HCT116 (cell line): ENCODE measurements around the gene SPATA2L. TPM values are rescaled to one million over a fixed set of nuclear protein-coding genes. Genes with fewer than 3 reads are reported as not detected.

Experiments
- ATAC-seq: fragments of 200-7000 bp; cut with Tn5 transposase; 2 replicates; pipeline ENCODE4 v1.9.1; 2020; ENCODE audit warnings: mild to moderate bottlenecking, moderate library complexity
- BruUV-seq: library from RNA; stranded (reverse); fragments of 400-500 nt; replicated peaks from 2 replicates; lab custom pipeline; 2021; lab: Mats Ljungman, UMichigan
- CTCF ChIA-PET: fragments of 300-600 bp; sonication (Branson Sonifier 250); formaldehyde crosslinking; loops from one replicate; lab custom pipeline; 2021; ENCODE audit warnings: antibody characterized with exemption; lab: Charles Lee
- POLR2A ChIA-PET: fragments of 300-600, 350-600 bp; sonication (Branson Sonifier 250); formaldehyde crosslinking; loops from one replicate; lab custom pipeline; 2021; ENCODE audit warnings: antibody characterized with exemption; lab: Charles Lee
- RAD21 ChIA-PET, 2 experiments: fragments of 300-600 bp; sonication (Branson Sonifier 250); formaldehyde crosslinking; loops; one replicate each; lab custom pipeline; 2023; ENCODE audit warnings: low total read pairs in 2 of 2; ENCODE audit not compliant: uncharacterized antibody in 2 of 2, unreplicated experiment in 2 of 2, low non-redundant PET in 1 of 2; lab: Charles Lee
- DNase-seq: peaks from one replicate; pipeline ENCODE4 v3.0.0-alpha.2; 2010; ENCODE audit warnings: low read depth, low spot score
- H2AFZ ChIP-seq: fragments of 200-600 bp; shearing (Covaris generic), sonication (generic); 2 replicates; pipeline ENCODE4 v1.6.1; 2017; ENCODE audit warnings: low read depth, mixed run types, mixed read lengths, antibody characterized with exemption, low read length; ENCODE audit not compliant: poor library complexity, severe bottlenecking
- H3K27ac ChIP-seq: 2 replicates; pipeline ENCODE4 v1.5.1; 2012; ENCODE audit warnings: low read depth, low read length
- H3K27me3 ChIP-seq: fragments of 200-600 bp; sonication (generic); 2 replicates; pipeline ENCODE4 v1.6.1; 2016; ENCODE audit warnings: mixed run types, low read length, mixed read lengths; ENCODE audit not compliant: insufficient read depth
- H3K36me3 ChIP-seq, 2 experiments: fragments of 200-500 bp in 1 of 2; fragments of 200-600 bp in 1 of 2; sonication (Bioruptor generic) in 1 of 2; sonication (generic) in 1 of 2; 2 replicates each; pipeline versions ENCODE4 v1.5.1 to v1.6.1; 2014 to 2016; ENCODE audit warnings: low read length in 2 of 2, inconsistent platforms in 1 of 2, mixed read lengths in 1 of 2, mixed run types in 1 of 2; ENCODE audit not compliant: insufficient read depth in 2 of 2, control insufficient read depth in 1 of 2
- H3K4me1 ChIP-seq, 2 experiments: fragments of 200-600 bp in 1 of 2; sonication (generic) in 1 of 2; 2 replicates each; pipeline versions ENCODE4 v1.5.1 to v1.6.1; 2012 to 2017; ENCODE audit warnings: low read length in 2 of 2, inconsistent platforms in 1 of 2, mild to moderate bottlenecking in 1 of 2, mixed read lengths in 1 of 2, mixed run types in 1 of 2, moderate library complexity in 1 of 2; ENCODE audit not compliant: insufficient read depth in 2 of 2, control insufficient read depth in 1 of 2
- H3K4me2 ChIP-seq: fragments of 200-600 bp; sonication (generic); 2 replicates; pipeline ENCODE4 v1.6.1; 2017; ENCODE audit warnings: mixed run types, low read length, mixed read lengths
- H3K4me3 ChIP-seq, 2 experiments: fragments of 200-600 bp in 1 of 2; sonication (generic) in 1 of 2; replicated peaks in 1 of 2; 2 replicates each; pipeline ENCODE4 v1.5.1; 2011 to 2016; ENCODE audit warnings: low read length in 2 of 2, control low read depth in 1 of 2, low read depth in 1 of 2, mild to moderate bottlenecking in 1 of 2, mixed read lengths in 1 of 2, mixed run types in 1 of 2
- H3K79me2 ChIP-seq: fragments of 200-600 bp; sonication (generic); 2 replicates; pipeline ENCODE4 v1.6.1; 2017; ENCODE audit warnings: mild to moderate bottlenecking, mixed run types, low read length, moderate library complexity, mixed read lengths; ENCODE audit not compliant: insufficient read depth
- H3K9ac ChIP-seq: fragments of 200-600 bp; sonication (generic); 2 replicates; pipeline ENCODE4 v1.6.1; 2016; ENCODE audit warnings: low read length, mixed read lengths
- H3K9me2 ChIP-seq: fragments of 200-600 bp; sonication (generic), shearing (Covaris generic); 2 replicates; pipeline ENCODE4 v1.6.1; 2017; ENCODE audit warnings: mixed run types, mild to moderate bottlenecking, moderate library complexity; ENCODE audit not compliant: insufficient read depth
- H3K9me3 ChIP-seq, 2 experiments: fragments of 200-500 bp in 1 of 2; fragments of 200-600 bp in 1 of 2; sonication (Bioruptor generic) in 1 of 2; sonication (generic) in 1 of 2; 2 replicates each; pipeline ENCODE4 v1.6.1; 2014 to 2017; ENCODE audit warnings: low read length in 2 of 2, mixed read lengths in 2 of 2, inconsistent platforms in 1 of 2, low read depth in 1 of 2, mild to moderate bottlenecking in 1 of 2, mixed run types in 1 of 2, moderate library complexity in 1 of 2; ENCODE audit not compliant: control insufficient read depth in 1 of 2, insufficient read depth in 1 of 2
- H4K20me1 ChIP-seq: fragments of 200-600 bp; sonication (generic), shearing (Covaris generic); 2 replicates; pipeline ENCODE4 v1.6.1; 2017; ENCODE audit warnings: mixed run types, mild to moderate bottlenecking, moderate library complexity; ENCODE audit not compliant: insufficient read depth
- POLR2A ChIP-seq: IDR thresholded peaks from 2 replicates; pipeline ENCODE4 v1.7.0; 2011; ENCODE audit warnings: borderline replicate concordance; ENCODE audit not compliant: insufficient read depth, insufficient read length; ENCODE audit errors: extremely low read depth
- REST ChIP-seq: IDR thresholded peaks from 2 replicates; pipeline ENCODE4 v1.6.1; 2012; ENCODE audit warnings: low read depth
- YY1 ChIP-seq: IDR thresholded peaks from 2 replicates; pipeline ENCODE4 v1.6.1; 2011; ENCODE audit warnings: low read length, low read depth, moderate library complexity, mild to moderate bottlenecking; ENCODE audit not compliant: insufficient replicate concordance; ENCODE audit errors: extremely low read depth
- intact Hi-C: fragments of 100-400 bp; cut with micrococcal nuclease; formaldehyde crosslinking; loops from 2 replicates; pipeline ENCODE4 v1.10.0; 2022
- total RNA-seq: library from RNA; stranded (reverse); gene quantifications from one replicate; pipeline ENCODE4 v1.2.1, GENCODE V29; 2021; ENCODE audit not compliant: unreplicated experiment

Gene SPATA2L
- total RNA-seq, 1 experiment from 2014 or later: 50.5 TPM

GRCh38 chr16:89687092-89687940, 14.2 kb downstream of the SPATA2L start:
- peaks cover 17 to 54% of the 10 kb centered on the region in 2 experiments; a peak in 3 of 4 replicates for H3K36me3 ChIP-seq
- TSS peak; percentile 57 for BruUV-seq
- ATAC-seq (peak; percentile 54), DNase-seq (no peak)
- ChIA-PET CTCF (interaction anchor here (0.9 to 1.8 kb wide), 5 partner anchors 13 to 122 kb away, joined by 3 to 14 read pairs (median 3); no protein-coding TSS in a partner anchor), POLR2A (interaction anchor here (1.0 to 1.4 kb wide), 5 partner anchors 8 to 19 kb away, joined by 3 to 7 read pairs (median 4); no protein-coding TSS in a partner anchor), RAD21 (no interaction called here)
- TF ChIP-seq YY1 (no peak), REST (no peak), POLR2A (peak; percentile 15)
- H3K9ac ChIP-seq: peak overlapping the region; percentile 86
- H3K79me2 ChIP-seq: peaks cover 30% of the 10 kb centered on the region
- H2AFZ ChIP-seq: no peak overlapping the region
- H3K4me3 ChIP-seq: peak overlapping the region; percentile 57 to 85
- peak overlapping the region; percentile 95 for H3K4me2 ChIP-seq
- no peaks in the 10 kb centered on the region for H3K9me2 ChIP-seq
- peaks cover 6% of the 10 kb centered on the region in 2 experiments; a peak in 2 of 4 replicates for H3K9me3 ChIP-seq
- H3K27ac ChIP-seq: peak overlapping the region; percentile 80
- no peaks in the 10 kb centered on the region for H4K20me1 ChIP-seq
- no peaks in the 10 kb centered on the region for H3K27me3 ChIP-seq
- H3K4me1 ChIP-seq: peaks cover 9 to 20% of the 10 kb centered on the region in 2 experiments
- intact Hi-C loops: no loop called here
